Neural cell (in vitro differentiated cells): ENCODE data around the gene S100A16.

Source experiments
- EP300 ChIP-seq: fragments of 450-650 bp; conservative IDR thresholded peaks from 2 replicates; pipeline ENCODE4 v1.6.1; 2014; ENCODE audit warnings: antibody characterized with exemption, mild to moderate bottlenecking, moderate library complexity; ENCODE audit not compliant: poor library complexity, severe bottlenecking
- EZH2 ChIP-seq: fragments of 200-600, 300-800 bp; shearing (Covaris generic), sonication (generic); IDR thresholded peaks from 2 replicates; pipeline ENCODE4 v1.6.1; 2014; ENCODE audit warnings: antibody characterized with exemption, low read length, borderline replicate concordance, mild to moderate bottlenecking; ENCODE audit not compliant: insufficient read depth, poor library complexity, severe bottlenecking
- POLR2AphosphoS5 ChIP-seq: IDR thresholded peaks from 2 replicates; pipeline ENCODE4 v1.6.1; 2012
- SMC3 ChIP-seq: fragments of 450-650 bp; conservative IDR thresholded peaks from 2 replicates; pipeline ENCODE4 v1.6.1; 2014; ENCODE audit warnings: antibody characterized with exemption, mild to moderate bottlenecking, moderate library complexity; ENCODE audit not compliant: poor library complexity
- TF ChIP-seq, protein P1 (sequence below): fragments of 450-650 bp; IDR thresholded peaks from 2 replicates; pipeline ENCODE4 v1.5.1; 2014; ENCODE audit warnings: antibody characterized with exemption, mild to moderate bottlenecking, moderate library complexity; ENCODE audit not compliant: poor library complexity, severe bottlenecking
- TF ChIP-seq, protein P2 (sequence below): IDR thresholded peaks from 2 replicates; pipeline ENCODE4 v1.6.1; 2012; ENCODE audit warnings: borderline replicate concordance

DNA sequence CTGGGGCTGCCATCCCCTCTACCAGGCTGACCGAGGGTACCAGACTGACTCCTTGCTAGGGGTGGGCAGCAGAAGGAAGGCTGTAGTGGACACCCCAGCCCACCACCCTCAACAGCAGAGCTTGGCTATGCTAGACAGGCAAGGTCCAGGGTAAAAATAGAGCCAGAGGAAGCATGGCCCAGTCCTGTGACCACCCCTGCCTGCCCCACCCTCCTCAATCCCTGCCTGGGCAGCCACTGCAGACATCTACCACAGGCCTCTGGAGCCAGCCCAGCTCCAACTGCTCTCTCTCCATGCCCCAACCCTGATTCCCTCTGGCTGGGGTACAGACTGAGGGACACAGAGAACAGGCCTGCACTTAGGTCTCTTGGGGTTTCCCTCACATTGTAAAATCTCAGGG lies 17.0 kb upstream of the S100A16 start:
- TF ChIP-seq, protein P1, sequence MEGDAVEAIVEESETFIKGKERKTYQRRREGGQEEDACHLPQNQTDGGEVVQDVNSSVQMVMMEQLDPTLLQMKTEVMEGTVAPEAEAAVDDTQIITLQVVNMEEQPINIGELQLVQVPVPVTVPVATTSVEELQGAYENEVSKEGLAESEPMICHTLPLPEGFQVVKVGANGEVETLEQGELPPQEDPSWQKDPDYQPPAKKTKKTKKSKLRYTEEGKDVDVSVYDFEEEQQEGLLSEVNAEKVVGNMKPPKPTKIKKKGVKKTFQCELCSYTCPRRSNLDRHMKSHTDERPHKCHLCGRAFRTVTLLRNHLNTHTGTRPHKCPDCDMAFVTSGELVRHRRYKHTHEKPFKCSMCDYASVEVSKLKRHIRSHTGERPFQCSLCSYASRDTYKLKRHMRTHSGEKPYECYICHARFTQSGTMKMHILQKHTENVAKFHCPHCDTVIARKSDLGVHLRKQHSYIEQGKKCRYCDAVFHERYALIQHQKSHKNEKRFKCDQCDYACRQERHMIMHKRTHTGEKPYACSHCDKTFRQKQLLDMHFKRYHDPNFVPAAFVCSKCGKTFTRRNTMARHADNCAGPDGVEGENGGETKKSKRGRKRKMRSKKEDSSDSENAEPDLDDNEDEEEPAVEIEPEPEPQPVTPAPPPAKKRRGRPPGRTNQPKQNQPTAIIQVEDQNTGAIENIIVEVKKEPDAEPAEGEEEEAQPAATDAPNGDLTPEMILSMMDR: no peak
- no peak for TF ChIP-seq POLR2AphosphoS5
- TF ChIP-seq EP300: no peak
- TF ChIP-seq EZH2: no peak
- TF ChIP-seq SMC3: no peak
- TF ChIP-seq, protein P2, sequence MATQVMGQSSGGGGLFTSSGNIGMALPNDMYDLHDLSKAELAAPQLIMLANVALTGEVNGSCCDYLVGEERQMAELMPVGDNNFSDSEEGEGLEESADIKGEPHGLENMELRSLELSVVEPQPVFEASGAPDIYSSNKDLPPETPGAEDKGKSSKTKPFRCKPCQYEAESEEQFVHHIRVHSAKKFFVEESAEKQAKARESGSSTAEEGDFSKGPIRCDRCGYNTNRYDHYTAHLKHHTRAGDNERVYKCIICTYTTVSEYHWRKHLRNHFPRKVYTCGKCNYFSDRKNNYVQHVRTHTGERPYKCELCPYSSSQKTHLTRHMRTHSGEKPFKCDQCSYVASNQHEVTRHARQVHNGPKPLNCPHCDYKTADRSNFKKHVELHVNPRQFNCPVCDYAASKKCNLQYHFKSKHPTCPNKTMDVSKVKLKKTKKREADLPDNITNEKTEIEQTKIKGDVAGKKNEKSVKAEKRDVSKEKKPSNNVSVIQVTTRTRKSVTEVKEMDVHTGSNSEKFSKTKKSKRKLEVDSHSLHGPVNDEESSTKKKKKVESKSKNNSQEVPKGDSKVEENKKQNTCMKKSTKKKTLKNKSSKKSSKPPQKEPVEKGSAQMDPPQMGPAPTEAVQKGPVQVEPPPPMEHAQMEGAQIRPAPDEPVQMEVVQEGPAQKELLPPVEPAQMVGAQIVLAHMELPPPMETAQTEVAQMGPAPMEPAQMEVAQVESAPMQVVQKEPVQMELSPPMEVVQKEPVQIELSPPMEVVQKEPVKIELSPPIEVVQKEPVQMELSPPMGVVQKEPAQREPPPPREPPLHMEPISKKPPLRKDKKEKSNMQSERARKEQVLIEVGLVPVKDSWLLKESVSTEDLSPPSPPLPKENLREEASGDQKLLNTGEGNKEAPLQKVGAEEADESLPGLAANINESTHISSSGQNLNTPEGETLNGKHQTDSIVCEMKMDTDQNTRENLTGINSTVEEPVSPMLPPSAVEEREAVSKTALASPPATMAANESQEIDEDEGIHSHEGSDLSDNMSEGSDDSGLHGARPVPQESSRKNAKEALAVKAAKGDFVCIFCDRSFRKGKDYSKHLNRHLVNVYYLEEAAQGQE: no peak
